ENCODE data around the gene CD63.
A peak's percentile ranks its signal among the peaks of the same experiment; 100 is the strongest.

DNA sequence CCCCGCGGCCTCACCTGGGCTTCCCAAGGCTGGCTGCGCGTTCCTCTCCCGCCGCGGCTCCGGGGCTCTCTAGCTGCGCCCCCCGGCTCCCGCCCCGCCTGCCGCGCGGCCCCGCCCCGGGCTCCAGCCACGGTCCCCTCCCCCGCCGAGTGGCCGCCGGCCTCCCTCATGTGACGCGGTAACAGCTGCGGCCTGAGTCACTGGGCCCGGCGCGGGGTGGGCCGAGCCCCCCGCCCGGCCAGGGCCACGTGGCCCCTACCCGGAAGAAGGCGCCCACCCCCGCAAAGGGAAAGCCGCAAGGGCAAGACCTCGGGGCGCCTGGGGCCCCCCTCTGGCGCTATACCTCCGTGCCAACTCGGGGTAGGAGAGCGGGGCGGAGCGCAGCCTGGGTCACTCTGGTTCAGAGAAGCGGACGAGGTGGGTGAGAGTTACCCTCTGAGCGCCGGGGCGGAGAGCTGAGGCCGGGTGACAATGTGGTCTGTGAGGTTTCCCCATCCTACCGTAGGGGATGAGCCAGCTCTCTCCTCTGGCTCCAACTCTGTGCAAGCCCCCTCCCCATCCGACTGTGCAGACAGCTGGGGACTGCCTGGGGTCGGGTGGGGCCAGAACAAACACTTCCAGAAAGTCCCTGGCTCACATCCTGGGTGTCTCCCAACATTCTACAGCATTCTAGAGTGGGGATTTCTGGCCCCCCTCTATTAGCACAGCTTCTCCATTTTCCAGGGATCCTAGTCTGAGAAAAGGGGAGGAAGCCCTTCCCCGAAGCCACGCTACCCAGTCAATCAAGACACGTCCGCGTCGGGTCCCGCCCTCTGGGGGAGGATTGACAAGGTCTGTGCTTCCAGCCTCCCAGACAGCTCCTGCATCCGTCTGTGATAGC is at the start of gene CD63:
- TF ChIP-seq, protein P1, sequence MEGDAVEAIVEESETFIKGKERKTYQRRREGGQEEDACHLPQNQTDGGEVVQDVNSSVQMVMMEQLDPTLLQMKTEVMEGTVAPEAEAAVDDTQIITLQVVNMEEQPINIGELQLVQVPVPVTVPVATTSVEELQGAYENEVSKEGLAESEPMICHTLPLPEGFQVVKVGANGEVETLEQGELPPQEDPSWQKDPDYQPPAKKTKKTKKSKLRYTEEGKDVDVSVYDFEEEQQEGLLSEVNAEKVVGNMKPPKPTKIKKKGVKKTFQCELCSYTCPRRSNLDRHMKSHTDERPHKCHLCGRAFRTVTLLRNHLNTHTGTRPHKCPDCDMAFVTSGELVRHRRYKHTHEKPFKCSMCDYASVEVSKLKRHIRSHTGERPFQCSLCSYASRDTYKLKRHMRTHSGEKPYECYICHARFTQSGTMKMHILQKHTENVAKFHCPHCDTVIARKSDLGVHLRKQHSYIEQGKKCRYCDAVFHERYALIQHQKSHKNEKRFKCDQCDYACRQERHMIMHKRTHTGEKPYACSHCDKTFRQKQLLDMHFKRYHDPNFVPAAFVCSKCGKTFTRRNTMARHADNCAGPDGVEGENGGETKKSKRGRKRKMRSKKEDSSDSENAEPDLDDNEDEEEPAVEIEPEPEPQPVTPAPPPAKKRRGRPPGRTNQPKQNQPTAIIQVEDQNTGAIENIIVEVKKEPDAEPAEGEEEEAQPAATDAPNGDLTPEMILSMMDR (IDR thresholded peaks at IDR 0.05), result no peak
- TF ChIP-seq SIN3A (IDR thresholded peaks at IDR 0.05; ENCODE audit: borderline replicate concordance, insufficient read depth, low read depth, low read length) (peak; percentile 87; the same call in 1 of the 2 replicates), POLR2AphosphoS5 (IDR thresholded peaks at IDR 0.05; ENCODE audit: low read depth, low read length) (peak; percentile 63; the same call in 1 of the 2 replicates)
